Endometrial microvascular endothelial cells (primary cell): Measurements from ENCODE around the gene PNCK. TPM values are rescaled to one million over a fixed set of nuclear protein-coding genes. Genes with fewer than 3 reads are reported as not detected.

Source experiments
- in situ Hi-C: cut with HindIII; loops from 2 replicates; pipeline ENCODE4 v1.10.0; 2017; ENCODE audit warnings: low sequenced_read_pairs, low pct_unique_long_range_greater_than_20kb; ENCODE audit errors: inconsistent ontology term
- total RNA-seq: library from RNA; depleted of rRNA; stranded (reverse); fragments of >200 nt; gene quantifications from one replicate; pipeline ENCODE4 v1.2.3, GENCODE V29; 2015; ENCODE audit errors: inconsistent ontology term

PNCK gene
- total RNA-seq, 1 donor from 2014 or later = not detected

GRCh38 chrX:153636716-153637115, 36.9 kb downstream of the PNCK start:
- in situ Hi-C loops = no loop called here

GRCh38 chrX:153635788-153636668, 37.6 kb downstream of the PNCK start:
- in situ Hi-C loops = no loop called here

GRCh38 chrX:153635388-153635787, 38.2 kb downstream of the PNCK start:
- in situ Hi-C loops = no loop called here

DNA sequence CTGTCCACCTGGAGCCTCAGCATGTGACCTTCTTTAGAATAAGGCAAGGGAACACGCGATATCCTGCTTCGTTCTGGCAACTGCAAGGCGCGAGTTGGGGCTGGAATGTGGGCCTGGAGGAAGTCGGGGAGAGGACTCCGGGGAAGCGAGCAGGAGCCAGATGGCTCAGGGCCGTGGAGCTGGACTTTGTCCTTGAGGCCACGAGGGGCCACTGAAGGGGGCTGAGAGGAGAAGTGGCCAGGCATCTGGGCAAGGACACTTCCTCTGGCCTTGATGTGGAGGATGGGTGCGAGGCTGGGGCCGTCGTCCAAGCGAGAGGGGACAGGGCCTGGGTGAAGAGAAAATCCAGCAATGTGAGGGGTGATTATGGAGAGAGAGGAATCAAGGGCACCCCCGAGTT, 38.8 kb downstream of the PNCK start:
- in situ Hi-C loops = no loop called here

GRCh38 chrX:153634236-153634635, 39.4 kb downstream of the PNCK start:
- in situ Hi-C loops = no loop called here

DNA sequence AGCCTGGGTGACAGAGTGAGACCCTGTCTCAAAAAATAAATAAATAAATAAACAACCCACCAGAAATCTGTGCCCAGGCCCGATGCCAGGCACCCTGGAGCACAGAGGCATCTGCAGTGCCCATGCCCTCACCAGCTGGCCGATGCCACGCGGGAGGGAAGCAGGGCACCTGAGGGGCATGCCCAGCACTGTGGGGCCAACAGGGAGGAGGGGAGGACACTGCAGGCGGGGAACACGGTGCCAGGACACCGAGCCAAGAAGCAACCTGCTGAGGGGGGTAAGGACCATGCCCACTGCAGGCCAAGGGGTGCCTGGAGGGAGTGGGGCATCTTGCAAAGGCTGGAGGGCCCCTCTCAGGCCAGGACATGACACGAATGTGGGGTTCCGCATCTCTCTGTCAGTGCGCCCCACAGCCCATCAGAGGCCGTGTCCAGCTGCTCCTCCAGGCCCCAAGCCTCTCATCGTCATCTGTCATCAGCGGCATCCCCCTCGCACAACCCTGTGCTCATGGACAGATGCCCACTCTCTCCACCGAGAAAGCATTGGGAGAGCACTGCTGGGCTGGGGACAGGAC, 39.9 kb downstream of the PNCK start:
- in situ Hi-C loops = no loop called here

DNA sequence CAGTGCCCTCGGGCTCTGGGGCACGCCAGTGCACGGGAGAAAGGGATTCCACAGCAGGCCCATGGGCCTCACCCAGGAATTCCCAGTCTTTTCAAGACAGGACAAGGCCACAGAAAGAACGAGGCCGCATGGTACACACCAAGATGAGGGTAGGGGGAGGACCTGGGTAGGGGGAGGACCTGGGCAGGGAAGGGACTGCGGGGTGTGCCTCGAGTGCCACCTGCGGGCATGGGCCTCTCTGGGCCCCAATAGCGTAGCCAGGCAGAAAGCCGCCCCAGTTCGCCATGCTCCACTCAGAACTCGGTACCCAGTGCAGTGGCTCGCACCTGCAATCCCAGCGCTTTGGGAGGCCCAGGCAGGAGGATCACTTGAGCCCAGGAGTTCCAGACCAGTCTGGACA, 40.6 kb downstream of the PNCK start:
- in situ Hi-C loops = no loop called here

DNA sequence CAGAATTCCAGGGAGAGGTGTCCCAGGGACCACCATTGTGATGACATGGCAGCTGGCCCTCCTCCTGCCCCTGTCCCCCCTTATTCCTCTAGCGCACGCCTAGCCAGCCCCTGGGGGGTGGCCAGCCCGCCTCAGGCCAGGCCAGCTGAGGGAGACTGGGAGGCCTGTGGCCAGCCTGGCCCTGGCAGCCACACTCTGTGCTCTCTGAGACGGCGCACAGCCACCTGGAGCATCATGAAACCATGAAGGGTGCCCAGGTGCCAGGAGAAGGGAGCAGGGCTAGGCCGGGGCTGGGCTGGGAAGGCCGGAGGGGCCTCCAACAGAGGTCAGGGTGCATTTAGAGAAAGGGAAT, 41.0 kb downstream of the PNCK start:
- in situ Hi-C loops = no loop called here

DNA sequence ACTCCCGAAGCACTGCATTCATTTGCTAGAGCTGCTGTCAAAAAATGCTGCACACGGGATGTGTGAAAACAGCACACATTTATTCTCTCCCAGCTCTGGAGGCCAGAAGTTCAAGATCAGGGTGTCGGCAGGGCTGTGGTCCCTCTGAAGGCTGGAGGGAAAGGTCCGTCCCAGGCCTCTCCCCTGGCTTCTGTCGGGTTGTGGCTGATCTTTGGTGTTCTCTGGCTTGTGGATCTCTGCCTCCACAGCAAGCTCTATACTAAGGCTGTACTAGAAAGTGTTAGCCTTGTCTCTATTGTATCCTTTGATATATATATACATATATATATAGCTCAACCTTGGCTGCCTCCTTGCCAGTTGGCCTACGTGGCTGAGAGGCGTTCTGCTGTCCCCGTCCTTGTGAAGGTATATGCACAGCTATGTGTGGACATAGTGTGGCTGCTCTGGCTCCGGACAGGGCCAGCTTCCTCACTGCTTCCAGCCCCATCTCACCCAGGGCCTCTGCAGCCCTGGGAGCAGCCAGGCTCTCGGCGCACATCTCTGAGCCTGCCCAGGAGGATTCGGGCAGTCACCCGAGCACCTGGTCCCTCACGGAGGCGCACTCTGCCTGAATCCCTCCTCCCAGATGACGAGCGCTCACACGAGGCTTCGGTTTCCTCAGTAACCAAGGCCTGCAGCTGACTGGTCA, 41.6 kb downstream of the PNCK start:
- in situ Hi-C loops = no loop called here

GRCh38 chrX:153631346-153631745, 42.3 kb downstream of the PNCK start:
- in situ Hi-C loops = no loop called here

DNA sequence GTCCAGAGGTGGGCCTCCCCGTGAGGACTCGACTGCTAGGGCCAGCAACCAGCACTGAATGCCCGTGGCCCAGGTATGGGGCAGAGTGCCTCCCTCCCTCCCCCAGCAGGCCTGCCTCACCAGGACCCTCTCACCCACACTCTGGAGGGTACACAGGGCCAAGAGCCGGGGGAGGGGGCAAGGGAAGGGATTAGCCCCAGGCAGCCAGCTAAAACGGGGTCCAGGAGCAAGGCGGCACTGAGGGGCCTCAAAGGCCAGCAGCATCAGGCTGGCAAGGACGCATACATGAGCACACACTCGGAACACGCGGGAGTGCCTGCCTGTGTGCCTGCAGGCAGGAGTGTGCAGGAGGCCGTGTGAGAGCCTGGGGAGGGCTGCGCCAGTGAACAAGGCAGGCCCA, 44.9 kb downstream of the PNCK start:
- in situ Hi-C loops = no loop called here

GRCh38 chrX:153628129-153628528, 45.5 kb downstream of the PNCK start:
- in situ Hi-C loops = no loop called here

- in situ Hi-C loops = no loop called here
These were observed 45.9 kb downstream of the PNCK start for GRCh38 chrX:153627675-153628111.

DNA sequence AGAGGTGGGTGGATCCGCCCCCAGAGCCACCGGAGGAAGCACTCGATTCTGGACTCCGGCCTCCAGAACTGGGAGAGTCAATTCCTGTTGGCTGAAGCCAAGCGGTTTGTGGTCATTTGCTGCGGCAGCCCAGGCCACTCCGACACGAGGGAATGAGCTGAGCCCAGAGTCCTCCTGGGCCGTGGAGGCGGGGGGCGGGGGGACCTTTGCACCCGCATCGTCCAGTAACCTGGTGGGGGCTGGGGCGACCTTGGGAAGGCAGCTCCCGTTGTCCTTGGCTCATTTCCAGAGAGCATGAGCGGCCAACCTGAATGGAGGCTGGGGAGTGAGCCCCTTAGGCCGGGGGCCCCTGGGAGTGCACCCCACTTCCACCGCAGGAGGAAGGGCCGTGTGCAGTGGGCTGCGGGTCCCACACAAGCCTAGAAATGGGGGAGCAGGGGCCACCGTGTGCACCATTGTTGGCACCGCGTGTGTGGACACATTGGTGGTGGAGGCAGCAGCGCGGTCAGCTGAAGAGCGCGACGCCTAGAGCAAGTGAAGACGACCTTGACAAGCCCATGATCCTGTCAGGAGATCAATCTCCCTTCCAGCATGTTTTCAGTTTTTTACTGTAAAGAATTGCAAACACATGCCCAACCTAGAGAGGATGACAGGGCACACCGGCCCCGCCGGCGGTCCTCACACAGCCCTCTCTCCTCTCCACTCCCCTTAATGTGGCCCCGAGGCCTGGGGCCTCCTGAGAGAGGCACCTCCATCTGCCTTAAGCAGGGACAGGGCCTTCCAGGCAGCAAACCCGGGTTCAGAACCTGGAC, 46.5 kb downstream of the PNCK start:
- in situ Hi-C loops = no loop called here

DNA sequence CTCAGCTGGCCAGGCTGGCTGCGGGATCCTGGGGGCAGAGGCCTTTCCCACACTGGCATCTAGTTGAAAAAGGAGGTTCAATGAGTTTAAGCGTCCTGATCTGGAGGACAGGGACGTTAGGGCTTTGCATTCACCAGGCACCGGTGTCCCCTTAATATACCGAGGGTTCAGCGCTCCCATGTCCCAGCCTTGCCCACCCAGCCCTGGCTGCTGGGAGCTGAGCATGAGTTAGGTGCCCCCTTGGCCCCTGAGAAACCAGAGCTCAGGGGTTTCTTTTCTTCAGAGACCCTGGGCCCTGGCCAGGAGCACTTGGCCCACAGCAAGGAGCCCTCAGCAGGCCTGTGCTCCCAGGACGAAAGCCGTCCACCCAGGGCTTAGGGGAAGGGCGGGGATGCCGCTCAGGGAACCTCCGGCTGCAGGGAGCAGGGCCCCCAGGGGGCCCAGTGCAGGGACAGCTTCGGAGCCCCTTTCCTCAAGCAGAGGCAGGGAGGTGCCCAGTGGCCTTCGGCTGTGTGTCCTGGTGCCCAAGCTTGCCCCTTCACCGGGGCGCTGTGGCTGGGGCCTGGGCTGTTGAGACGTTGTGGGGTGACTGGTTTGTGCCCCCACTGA, 47.5 kb downstream of the PNCK start:
- in situ Hi-C loops = no loop called here

DNA sequence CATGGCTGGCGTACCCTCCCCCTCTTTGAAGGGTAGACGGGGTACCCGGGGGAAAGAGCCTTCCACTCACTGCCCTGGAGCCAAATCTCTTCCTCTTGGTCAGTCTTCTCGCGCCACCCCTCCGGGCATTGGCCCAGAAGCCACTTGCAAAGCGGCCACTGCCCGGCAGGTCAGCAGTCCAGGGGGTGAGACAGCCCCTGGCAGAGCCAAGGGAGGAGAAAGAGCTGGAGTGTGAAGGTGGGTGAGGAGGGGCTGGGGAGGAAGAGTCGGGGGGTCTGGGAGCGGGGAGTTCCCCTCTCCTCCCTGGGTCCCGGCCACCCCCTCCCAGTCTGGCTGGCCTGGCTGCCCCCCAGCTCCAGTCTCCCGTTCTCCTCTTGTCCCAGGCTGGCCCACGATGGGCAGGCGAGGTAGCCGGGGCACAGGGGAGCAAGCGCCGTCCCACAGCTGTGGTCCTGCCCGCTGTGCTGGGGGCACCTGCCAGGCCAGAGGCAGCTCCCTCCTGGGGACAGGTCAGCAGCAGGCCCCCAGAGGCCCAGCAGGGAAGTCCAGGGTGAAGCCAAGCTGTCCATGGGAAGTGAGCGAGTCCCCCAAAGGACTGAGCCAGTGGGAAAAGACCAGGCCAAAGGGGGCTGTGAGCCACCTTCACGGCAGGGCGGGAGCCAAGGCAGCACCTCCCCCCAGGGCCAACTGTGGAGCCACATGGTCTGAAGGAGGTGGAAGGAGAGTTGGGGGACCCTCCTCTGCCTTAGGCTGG, 48.2 kb downstream of the PNCK start:
- in situ Hi-C loops = no loop called here

- in situ Hi-C loops = no loop called here
These were observed 49.2 kb downstream of the PNCK start for GRCh38 chrX:153624196-153625091.
